ENCODE results near the gene SERPINE1.

The SERPINE1 gene

GRCh38 chr7:101126651-101127459 is at the start of gene SERPINE1:
Gene SERPINE1 (plus strand): TSS chr7:101127104. CDS start chr7:101128394, 1,290 bp downstream.
- DNase-seq (ENCODE audit: low read depth), result peak; percentile 100
- H3K4me3 ChIP-seq (replicated peaks; ENCODE audit: low read depth, low read length), result peak within 1 kb of the TSS; percentile 94
- TF ChIP-seq, protein P1, sequence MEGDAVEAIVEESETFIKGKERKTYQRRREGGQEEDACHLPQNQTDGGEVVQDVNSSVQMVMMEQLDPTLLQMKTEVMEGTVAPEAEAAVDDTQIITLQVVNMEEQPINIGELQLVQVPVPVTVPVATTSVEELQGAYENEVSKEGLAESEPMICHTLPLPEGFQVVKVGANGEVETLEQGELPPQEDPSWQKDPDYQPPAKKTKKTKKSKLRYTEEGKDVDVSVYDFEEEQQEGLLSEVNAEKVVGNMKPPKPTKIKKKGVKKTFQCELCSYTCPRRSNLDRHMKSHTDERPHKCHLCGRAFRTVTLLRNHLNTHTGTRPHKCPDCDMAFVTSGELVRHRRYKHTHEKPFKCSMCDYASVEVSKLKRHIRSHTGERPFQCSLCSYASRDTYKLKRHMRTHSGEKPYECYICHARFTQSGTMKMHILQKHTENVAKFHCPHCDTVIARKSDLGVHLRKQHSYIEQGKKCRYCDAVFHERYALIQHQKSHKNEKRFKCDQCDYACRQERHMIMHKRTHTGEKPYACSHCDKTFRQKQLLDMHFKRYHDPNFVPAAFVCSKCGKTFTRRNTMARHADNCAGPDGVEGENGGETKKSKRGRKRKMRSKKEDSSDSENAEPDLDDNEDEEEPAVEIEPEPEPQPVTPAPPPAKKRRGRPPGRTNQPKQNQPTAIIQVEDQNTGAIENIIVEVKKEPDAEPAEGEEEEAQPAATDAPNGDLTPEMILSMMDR (IDR thresholded peaks at IDR 0.05; ENCODE audit: low read length, missing control alignments), result peak; percentile 34

DNA sequence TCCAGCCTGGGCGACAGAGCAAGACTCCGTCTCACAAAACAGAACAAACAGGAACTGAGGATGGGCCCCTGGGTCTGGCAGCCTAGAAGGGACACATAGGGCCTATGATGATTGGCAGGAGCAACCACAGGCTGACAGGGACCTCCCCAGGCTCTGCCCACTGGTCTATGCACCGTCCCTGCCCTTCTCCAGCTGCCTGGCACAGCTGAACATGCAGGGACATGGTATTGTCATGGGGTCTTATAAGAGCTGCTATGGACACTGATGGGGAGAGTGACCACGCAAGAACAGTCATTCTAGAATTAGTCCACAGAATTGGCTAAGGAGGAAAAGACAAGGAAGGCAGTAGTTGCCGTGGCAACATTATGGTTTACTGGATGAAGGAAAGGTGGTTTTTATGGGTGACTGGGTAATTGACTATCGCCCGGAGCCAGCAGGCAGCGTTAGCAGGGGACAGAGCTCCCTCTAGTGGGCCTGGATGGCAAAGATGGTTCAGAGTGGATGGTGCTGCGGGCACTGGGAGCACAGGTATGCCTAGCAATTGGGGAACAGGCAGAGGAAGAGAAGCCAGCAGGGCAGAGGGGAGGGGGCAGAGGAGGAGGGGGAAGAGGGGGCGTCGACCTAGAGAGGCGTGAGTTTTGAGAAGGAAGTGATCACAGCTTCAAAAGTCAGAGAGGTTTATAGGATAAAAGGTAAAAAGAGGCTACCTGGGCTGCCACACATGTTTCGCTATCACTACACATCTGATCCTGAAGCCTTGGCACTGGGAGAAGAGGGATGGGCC is 49.4 kb upstream of the SERPINE1 start:
- DNase-seq (ENCODE audit: low read depth), result peak; percentile 74
- H3K4me3 ChIP-seq (replicated peaks; ENCODE audit: low read depth, low read length), result no peak overlapping the region
- TF ChIP-seq, protein P1 (IDR thresholded peaks at IDR 0.05; ENCODE audit: low read length, missing control alignments), result peak; percentile 97

GRCh38 chr7:101081432-101081831 is 45.5 kb upstream of the SERPINE1 start:
- no peak overlapping the region for H3K4me3 ChIP-seq (replicated peaks; ENCODE audit: low read depth, low read length)
- TF ChIP-seq, protein P1 (IDR thresholded peaks at IDR 0.05; ENCODE audit: low read length, missing control alignments), result no peak
- DNase-seq (ENCODE audit: low read depth), result no peak

GRCh38 chr7:101084865-101085161 is 42.1 kb upstream of the SERPINE1 start:
- H3K4me3 ChIP-seq (replicated peaks; ENCODE audit: low read depth, low read length), result peak overlapping the region; percentile 83
- TF ChIP-seq, protein P1 (IDR thresholded peaks at IDR 0.05; ENCODE audit: low read length, missing control alignments), result no peak
- DNase-seq (ENCODE audit: low read depth), result no peak

- peak; percentile 82 for DNase-seq (ENCODE audit: low read depth)
- peak within 1 kb of the TSS; percentile 83 for H3K4me3 ChIP-seq (replicated peaks; ENCODE audit: low read depth, low read length)
- TF ChIP-seq, protein P1 (IDR thresholded peaks at IDR 0.05; ENCODE audit: low read length, missing control alignments), result no peak
Observed at GRCh38 chr7:101085162-101085964, 41.5 kb upstream of the SERPINE1 start, which contains the start of gene TRIM56. Gene TRIM56 (plus strand): TSS chr7:101085481. CDS start chr7:101087313, 1,832 bp downstream.

- TF ChIP-seq, protein P1 (IDR thresholded peaks at IDR 0.05; ENCODE audit: low read length, missing control alignments), result no peak
- no peak for DNase-seq (ENCODE audit: low read depth)
- no peak overlapping the region for H3K4me3 ChIP-seq (replicated peaks; ENCODE audit: low read depth, low read length)
Observed at GRCh38 chr7:101087334-101088068, 39.4 kb upstream of the SERPINE1 start.

Data from fibroblast of pulmonary artery (primary cell).